ENCODE results near the gene C7orf57. TPM values are rescaled to one million over a fixed set of nuclear protein-coding genes. Genes with fewer than 3 reads are reported as not detected.

The C7orf57 gene
- total RNA-seq, 4 donors from 2014 or later = 0.57 to 2.3 (median 1.0) TPM

DNA sequence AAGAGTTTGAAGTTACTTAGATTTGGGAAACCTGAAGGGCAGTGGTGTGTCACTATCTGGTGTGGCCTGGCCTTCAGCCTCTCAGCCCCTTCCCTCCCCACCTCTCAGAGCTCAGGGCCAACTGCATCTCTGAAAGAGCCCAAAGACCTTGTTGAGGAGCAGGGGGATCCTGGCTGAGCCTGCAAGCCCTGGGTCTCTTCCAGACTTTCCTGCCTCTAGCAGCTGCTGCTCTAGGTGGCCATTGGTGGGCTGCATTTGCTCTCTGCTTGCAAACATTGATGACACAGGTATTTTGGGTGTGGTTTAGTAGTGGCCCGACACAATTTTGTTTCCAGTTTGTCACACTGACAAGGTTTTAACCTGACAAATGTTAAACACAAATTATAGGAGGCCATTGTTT, 50.6 kb downstream of the C7orf57 start:
- no peak for TF ChIP-seq POLR2A (IDR thresholded peaks at IDR 0.05)
- TF ChIP-seq, protein P1, sequence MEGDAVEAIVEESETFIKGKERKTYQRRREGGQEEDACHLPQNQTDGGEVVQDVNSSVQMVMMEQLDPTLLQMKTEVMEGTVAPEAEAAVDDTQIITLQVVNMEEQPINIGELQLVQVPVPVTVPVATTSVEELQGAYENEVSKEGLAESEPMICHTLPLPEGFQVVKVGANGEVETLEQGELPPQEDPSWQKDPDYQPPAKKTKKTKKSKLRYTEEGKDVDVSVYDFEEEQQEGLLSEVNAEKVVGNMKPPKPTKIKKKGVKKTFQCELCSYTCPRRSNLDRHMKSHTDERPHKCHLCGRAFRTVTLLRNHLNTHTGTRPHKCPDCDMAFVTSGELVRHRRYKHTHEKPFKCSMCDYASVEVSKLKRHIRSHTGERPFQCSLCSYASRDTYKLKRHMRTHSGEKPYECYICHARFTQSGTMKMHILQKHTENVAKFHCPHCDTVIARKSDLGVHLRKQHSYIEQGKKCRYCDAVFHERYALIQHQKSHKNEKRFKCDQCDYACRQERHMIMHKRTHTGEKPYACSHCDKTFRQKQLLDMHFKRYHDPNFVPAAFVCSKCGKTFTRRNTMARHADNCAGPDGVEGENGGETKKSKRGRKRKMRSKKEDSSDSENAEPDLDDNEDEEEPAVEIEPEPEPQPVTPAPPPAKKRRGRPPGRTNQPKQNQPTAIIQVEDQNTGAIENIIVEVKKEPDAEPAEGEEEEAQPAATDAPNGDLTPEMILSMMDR (IDR thresholded peaks at IDR 0.05) = no peak
- intact Hi-C loops (cut with DNase I) = no loop called here
- peaks cover 28 to 85% (median 62%) of the 10 kb centered on the region in 3 donors for H3K4me1 ChIP-seq
- no peak for DNase-seq
- no peaks in the 10 kb centered on the region for H3K27me3 ChIP-seq
- peaks cover 0 to 9% (median 0%) of the 10 kb centered on the region in 3 donors for H3K36me3 ChIP-seq
- H3K27ac ChIP-seq = peak overlapping the region; percentile 89 to 98 (median 95)
- no peak overlapping the region for H3K4me3 ChIP-seq
- H3K9me3 ChIP-seq = no peaks in the 10 kb centered on the region
- 38 to 71% methylated on average over 1 of the region's 1 CpG for WGBS, 2 donors

DNA sequence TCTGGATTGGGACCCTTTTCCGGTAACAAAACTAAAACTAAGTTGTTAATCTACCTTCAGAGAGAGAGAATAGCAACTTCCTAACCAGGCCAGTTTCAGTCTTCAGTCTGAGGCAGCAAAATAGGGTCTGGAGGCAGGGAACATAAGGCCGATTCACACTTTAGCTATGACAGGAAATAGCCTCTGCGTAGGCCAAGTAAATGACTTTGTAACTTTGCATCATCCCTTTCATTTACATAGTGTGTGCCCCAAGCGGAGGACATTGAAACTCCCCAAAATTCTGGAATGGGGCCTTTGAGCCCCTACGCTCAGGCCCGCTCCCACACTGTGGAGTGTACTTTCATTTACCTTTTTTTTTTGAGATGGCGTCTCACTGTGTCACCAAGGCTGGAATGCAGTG, 52.0 kb downstream of the C7orf57 start:
- DNase-seq = no peak
- WGBS, 2 donors = 69 to 80% methylated on average over 7 of the region's 7 CpGs
- no peak for TF ChIP-seq POLR2A (IDR thresholded peaks at IDR 0.05)
- TF ChIP-seq, protein P1 (IDR thresholded peaks at IDR 0.05) = no peak
- peaks cover 0 to 21% (median 3%) of the 10 kb centered on the region in 3 donors for H3K36me3 ChIP-seq
- no peaks in the 10 kb centered on the region for H3K9me3 ChIP-seq
- no peak overlapping the region for H3K4me3 ChIP-seq
- intact Hi-C loops (cut with DNase I) = no loop called here
- H3K27me3 ChIP-seq = no peaks in the 10 kb centered on the region
- peak overlapping the region; percentile 89 to 98 (median 95) for H3K27ac ChIP-seq
- H3K4me1 ChIP-seq = peaks cover 28 to 91% (median 66%) of the 10 kb centered on the region in 3 donors

DNA sequence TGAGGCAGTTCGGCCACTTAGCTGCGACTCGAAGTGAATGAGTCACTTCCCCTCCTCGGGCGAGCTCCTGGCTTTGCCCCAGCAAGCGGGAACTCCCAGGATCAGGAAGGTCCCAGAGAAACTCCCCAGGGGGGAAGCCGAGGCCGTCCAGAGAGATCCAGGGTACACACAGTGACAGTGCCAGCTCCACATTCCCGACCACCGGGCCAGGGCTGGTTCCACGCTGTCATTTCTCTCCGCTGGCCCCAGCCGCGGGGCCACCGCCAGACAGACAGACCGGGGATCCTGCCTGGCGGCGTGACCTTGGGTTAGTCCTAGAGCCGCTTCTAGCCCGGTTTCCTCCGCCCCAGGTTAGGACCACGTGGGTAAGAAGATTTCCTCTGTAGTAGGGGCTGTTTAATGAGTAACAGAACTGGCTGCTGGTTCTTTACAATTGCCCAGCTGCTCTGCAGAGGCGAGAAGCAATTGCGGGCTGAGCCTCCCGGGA, 53.3 kb downstream of the C7orf57 start:
- Histone ChIP-seq H3K36me3 (peaks cover 2 to 34% (median 5%) of the 10 kb centered on the region in 3 donors), H3K4me3 (peak overlapping the region; percentile 57 to 94 (median 88)), H3K27ac (peak overlapping the region; percentile 89 to 98 (median 95)), H3K9me3 (no peaks in the 10 kb centered on the region), H3K27me3 (no peaks in the 10 kb centered on the region), H3K4me1 (peaks cover 24 to 92% (median 60%) of the 10 kb centered on the region in 3 donors)
- WGBS, 2 donors = 3% methylated on average over 8 of the region's 25 CpGs; no CpG with 5 or more reads in 1 of the 2 donors
- DNase-seq = peak; percentile 73
- intact Hi-C loops (cut with DNase I) = no loop called here
- TF ChIP-seq POLR2A (IDR thresholded peaks at IDR 0.05) = no peak
- TF ChIP-seq, protein P1 (IDR thresholded peaks at IDR 0.05) = no peak

DNA sequence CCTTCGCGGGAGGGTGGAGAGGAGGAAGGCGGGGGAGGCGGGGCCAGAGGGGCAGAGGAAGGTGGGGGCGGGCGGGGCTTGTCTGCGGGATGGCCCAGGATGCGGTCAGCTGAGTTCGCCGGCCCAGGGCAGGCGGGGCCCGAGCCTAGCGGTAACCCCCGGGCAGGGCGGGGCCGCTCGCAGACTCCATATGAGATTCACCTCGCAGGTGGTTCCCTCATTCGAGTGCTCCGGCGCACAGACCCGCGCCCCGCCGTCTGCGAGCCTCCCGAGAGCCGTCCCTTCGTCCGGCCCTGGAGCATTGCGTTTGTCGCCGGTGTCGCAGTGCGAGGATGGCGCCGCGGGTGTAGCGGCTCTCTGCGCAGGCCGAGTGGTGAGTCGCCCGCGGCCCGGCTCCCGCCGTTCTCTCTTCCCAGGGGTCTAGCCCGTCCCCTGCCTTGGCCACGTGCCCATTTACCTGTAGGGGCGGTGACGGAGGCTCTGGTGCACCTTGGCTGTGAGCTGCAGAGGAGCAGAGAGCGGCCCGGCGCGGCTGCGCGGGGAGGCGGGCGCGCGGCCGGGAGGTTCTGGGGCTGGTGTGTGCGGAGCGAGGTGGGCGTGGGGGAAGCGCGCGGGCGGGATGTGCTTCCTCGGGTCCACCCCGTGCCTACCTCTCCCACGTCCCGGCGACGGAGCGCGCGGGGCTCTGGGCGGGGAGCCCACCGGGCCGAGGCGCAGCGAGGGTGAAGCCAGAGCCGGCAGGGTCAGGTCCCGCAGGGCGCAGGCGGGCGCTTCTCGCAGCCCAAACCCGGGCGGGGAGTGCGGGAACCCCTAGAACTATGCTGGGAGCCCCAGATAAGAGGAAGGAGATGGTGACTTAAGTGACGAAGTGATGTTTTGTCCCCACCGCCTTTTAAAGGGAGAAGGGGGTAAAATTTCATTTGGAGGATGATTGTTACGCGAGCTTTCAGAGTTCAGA, 54.0 kb downstream of the C7orf57 start, which contains the start of gene UPP1:
TSS of gene UPP1 (plus strand) at position 220 of the 958 bp plus-strand sequence. CDS start 5,519 bp downstream, outside the sequence.
- H3K9me3 ChIP-seq = no peaks in the 10 kb centered on the region
- intact Hi-C loops (cut with DNase I) = no loop called here
- peak within 1 kb of the TSS; percentile 57 to 94 (median 88) for H3K4me3 ChIP-seq
- H3K36me3 ChIP-seq = peaks cover 5 to 40% (median 6%) of the 10 kb centered on the region in 3 donors
- H3K27ac ChIP-seq = peak within 1 kb of the TSS; percentile 89 to 98 (median 95)
- WGBS, 2 donors = 21 to 26% methylated on average over 4 to 8 of the region's 96 CpGs
- TF ChIP-seq, protein P1 (IDR thresholded peaks at IDR 0.05) = peak in 1 of 6 experiments; percentile 18
- TF ChIP-seq POLR2A (IDR thresholded peaks at IDR 0.05) = peak in 3 of 4 donors; percentile 16 to 91 (median 81)
- peaks cover 24 to 92% (median 64%) of the 10 kb centered on the region in 3 donors for H3K4me1 ChIP-seq
- peak; percentile 81 for DNase-seq
- no peaks in the 10 kb centered on the region for H3K27me3 ChIP-seq
